CD1c-positive myeloid dendritic cell (primary cell): ENCODE data around the gene UBE3C.
"Not testable (repeated sequence)": the region's sequence is repeated elsewhere in the genome, so short reads cannot be mapped to it uniquely, and the experiment has no call there.

ENCODE experiments used
- DNase-seq: peaks from one replicate; pipeline ENCODE4 v3.0.0-alpha.2; 2016; ENCODE audit errors: extremely low spot score

UBE3C gene

DNA sequence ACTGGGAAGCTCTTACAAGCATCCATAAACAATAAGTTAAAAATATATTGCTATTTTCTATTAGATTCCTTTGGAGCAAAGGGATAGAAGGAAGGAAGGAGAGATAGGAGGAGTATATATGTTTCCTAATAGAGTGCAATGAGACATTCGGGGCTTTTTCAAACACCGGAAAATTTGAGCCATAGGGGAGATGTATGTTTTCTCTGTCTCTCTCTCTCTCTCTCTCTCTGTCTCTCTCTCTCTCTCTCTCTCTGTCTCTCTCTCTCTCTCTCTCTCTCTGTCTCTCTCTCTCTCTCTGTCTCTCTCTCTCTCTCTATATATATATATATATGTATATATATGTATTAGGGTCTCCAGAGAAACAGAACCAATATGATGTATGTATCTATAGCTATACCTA is 7.9 kb upstream of the UBE3C start:
- not testable (repeated sequence) for DNase-seq

DNA sequence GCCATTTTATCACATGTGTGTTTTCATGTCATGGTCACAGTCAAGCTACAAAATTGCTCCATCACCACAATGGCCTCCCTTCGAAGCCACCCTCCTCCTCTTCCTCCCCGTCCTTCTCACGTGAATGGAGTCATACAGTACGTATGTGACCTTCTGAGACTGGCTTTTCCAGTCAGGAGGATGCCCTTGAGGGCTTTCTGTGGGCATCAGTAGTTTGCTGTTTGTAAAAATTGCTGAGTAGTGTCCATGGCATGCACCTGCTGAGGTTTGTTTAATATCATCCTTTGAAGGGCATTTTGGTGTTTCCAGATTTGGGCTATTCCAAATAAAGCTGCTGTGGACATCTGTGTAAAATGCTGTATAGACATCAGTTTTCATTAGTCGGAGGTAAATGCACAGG is 5.9 kb upstream of the UBE3C start:
- no peak for DNase-seq

DNA sequence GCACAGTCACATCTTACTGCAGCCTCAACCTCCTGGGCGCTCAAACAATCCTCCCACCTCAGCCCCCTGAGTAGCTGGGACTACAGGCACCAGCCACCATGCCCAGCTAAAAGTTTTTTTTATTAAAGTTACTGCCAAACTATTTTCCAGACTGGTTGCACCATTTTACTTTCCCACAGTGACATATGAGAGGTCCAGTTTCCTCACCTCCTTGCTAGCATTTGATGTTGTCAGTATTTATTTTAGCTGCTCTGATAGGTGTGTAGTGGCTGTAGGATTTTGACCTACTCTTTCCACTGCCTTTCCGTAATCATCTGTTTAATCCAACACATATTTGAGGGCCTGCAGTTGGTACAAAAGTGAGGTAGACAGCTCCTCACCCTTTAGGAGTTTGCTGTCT is 5.4 kb upstream of the UBE3C start:
- DNase-seq, result no peak

DNA sequence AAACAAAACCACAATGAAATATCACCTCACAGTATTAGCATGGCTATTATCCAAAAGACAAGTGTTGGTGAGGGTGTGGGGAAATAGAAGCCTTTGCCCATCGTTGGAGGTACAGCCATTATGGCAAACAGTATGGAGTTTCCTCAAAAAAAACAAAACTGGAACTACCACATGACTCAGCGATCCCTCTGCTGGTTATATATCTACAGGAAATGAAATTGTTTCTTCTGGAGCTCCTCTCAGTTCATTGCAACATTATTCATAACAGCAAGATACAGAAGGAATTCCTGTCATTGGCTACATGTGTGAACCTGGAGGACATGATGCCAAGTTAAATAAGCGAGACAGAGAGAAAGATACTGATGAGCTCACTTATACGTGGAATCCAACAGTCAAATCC is 2.4 kb upstream of the UBE3C start:
- peak; percentile 75 for DNase-seq

DNA sequence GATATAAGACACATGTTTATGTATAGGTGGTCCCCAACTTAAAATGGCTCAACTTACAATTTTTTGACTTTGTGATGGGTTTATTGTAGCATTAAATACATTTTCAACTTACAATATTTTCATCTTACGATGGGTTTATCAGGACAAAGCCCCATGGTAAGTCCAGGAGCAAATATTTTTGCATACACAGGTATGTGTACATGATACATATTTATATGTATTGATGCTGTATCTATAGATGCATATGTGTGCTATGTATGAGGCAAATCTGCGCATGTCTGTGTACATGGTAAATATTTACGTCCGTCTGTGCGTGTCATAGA is 664 bp upstream of the UBE3C start:
- no peak for DNase-seq

DNA sequence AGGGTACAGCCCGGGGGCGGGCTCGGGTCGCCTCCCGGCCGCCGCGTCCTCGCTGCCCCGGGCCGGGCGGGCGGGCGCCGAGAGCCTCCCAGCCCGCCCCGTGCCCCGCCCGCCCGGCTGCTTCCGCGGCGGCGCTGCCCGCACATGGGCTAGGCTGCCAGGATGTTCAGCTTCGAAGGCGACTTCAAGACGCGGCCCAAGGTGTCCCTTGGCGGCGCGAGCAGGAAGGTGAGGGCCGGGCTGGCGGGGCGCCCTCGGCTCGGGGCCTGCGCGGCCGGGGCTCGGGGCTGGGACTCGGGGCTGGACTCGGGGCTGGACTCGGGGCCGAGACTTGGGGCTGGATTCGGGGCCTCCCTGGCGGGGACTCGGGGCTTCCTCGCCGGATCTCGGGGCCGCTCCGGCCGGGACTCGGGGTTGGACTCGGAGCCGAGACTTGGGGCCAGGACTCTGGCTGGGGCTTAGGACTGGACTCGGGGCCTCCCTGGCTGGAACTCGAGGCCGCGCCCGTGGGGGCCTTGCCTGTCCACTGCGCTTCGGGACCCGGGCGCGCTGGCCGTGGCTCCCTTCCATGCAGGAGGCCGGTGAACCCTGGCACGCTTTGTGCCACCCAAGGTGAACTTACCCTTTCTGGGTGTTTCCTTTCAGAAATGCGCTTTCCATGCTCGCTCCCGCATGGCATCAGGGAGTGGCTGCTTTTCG is 534 bp downstream of the UBE3C start:
- DNase-seq, result peak; percentile 79

DNA sequence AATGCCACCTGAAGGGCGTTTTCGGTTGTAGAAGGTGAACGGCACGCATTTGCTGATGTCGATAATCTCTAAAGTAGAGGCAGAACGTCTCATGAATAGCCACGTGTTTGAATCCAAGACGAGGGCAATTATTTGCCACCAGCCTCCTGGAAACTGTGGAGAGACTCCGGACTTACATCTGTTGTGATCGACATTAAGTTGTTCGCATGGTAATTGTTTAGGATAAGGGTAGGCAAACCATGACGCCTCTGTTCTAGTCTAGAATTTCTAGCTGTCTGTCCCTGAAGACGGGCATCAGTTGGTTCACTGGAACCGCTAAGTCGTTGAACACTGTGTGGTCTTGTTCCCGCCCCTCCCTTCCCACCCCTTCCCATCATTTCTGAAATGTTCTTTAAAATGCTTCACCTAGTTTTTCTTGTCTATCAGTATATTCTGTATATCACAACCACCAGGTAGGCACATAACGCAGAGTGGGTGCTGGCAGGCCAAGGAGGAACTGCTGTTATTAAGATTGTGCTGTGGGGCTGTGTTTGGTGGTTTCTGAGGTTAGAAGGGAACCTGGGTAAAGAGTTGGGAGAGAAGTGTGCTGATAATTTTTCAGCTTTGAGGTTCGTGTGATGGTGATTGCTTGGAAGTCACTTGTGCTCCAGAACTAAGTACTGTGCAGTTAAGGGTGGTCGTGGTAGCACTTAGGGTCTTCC is 1.2 kb downstream of the UBE3C start:
- peak; percentile 22 for DNase-seq

DNA sequence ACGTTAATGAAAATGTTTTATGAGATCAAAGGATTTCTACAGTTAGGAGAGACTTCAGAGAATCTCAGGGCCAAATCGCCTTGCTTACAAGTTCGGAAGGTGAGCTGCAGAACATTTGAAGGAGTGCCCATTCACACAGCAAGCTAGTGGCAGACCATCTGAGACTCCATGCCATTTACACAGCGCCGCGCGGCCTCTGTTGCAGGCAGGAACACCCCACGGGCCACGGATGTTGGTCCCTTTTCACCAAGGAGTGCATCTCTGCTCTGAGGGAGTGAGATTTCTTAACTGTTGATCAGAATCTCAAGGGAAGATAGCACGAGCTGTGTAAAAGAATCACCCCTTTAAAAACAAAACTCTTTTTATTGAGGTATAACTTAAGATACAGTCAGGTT is 1.8 kb downstream of the UBE3C start:
- no peak for DNase-seq

DNA sequence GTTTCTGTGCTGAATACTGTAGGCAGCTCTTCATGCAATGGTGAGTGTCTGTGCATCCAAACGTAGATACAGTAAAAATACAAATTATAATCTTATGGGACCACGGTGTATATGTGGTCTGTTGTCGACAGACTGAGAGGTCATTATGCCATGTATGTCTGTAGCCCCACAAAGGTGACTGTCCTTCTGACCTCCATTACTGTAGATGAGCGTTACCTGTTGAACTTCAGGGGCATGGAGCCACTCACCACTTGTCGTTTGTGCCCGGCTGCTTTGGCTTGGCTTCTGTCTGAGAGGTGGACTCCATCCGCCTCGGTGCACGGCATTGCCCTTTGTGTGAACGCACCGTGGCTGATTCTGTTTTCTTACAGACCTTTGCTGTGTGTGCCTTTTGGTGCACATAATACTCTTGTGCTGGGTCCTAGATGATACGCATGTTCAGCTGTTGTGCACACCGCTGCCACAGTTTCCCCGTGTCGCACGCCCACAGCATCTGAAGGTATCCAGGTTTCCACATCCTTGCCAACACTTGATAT is 2.9 kb downstream of the UBE3C start:
- DNase-seq, result no peak

DNA sequence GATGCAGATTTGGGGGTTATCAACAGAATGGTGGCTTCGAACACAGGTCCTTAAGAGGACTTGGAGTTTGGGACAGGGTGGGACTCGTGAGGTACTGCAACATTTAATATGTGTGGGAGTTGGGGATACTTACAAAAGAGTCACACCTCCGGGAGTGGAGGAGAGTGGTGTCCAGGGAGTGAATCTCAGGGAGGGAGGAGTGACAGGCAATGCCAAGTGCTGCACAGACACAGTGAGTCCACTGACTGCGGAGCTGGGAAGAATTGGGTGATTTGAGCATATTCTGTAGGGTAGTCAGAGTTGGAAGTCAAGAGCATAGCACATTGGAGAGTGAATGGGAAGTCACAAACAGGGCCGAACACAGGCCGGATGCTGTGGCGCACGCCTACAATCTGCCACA is 5.1 kb downstream of the UBE3C start:
- DNase-seq, result no peak

DNA sequence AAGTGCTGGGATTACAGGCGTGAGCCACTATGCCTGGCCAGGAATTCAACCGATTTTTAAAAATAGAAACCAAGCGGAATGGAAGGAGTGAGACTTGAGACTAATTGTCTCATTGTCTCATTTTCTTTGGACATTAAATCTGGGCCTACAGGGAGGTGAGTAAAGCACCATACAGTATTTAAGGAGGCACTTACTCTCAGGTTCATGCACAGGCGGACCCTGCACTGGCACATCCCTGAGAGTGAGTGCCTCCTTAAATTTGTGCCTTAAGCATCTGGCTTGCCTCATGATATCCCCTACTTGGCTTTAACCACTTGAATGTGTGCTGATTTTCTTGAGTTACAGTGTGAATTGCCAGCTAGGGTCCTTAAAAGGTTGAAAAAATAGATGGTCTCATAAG is 10.6 kb downstream of the UBE3C start:
- no peak for DNase-seq

DNA sequence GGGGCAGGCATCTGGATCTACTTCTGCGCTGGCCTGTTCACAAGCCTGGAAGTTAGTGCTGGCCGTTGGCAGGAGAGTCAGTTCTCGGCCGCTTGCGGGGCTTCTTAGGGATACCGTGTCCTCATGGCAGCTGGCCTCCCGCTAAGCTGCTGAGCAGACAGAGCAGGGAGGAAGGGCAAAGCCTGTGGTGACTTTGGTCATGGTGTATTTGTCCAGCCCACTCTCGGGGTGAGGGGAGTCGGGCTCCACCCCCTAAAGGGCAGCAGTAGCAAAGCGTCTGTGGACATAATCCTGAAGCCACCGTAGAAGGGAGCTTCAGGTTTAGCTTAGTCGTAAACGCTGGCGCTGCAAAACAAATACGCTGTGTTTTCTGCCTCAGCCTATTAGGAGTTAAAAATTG is 12.2 kb downstream of the UBE3C start:
- no peak for DNase-seq

DNA sequence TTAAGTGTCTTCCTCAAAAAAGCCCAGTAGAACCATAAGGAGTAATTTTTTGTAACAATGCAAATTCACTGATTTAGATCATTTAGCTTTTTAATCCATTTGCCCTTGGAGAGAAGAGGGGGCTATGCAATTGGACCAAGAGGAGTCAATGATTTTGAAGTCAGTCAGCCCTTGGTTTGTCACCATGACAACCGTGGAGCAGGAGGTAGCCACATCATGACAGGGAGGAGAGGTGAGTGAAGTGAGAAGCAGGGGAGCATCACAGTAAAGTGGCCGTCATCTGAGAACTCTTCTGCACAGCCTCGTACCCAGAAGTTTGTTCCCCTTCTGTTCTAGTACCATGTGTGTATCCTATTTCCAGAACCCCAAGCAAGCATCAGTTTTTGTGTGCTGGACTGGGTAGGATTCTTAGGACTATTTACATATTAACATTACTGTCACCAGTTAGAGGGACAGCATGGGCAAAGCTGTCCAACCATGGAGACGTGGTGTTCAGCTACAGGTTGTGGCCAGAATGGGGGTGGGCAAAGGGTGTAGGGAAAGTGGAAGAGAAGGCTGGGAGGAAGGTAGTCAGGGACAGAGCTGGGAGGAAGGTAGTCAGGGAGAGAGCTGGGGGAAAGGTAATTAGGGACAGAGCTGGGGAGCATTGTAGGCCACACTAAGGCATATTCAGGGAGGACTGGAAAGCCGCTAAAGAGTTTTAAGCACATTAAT is 13.1 kb downstream of the UBE3C start:
- no peak for DNase-seq

DNA sequence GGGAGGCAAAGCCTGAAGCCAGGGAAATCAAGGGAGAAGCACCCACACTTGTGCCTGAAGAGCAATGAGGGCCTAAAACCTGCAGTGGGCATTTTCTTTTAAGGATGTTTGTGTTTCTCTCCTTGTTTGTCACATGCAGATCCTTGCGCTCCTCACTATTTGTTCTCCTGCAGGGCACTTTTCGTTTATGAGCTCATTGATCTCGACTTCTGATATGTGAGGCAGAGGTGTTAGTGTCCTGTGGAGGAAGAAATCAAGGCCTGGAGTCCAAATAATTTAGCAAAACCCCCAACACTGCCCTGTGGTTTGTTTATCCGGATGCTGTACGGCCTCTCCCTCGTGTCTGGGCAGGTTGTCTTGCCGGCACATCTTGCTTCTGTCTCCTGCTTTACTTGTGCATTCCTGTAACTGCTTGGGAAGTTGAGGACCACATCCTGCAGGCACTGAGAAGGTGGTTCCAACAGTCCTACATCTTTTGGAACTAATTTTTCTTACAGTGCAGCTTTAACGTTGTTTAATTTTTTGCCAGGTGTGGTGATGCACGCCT is 13.7 kb downstream of the UBE3C start:
- no peak for DNase-seq

DNA sequence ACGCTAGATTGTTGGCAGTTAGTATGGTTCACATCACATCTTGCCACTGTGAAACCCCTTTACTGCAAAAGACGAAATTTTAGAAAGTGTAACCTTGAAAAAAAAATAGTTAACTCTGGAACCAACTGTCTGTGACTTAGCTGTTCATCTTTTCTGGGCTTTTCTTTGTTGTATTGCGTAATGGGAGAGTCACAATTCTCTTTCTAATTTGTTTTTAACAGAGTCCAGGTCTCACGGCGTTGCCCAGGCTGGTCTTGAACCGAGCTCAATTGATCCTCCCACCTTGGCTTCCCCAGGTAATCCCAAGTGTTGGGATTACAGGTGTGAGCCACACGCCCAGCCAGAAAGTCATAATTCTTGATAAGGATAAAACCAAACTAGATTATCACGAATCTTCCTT is 14.5 kb downstream of the UBE3C start:
- no peak for DNase-seq

DNA sequence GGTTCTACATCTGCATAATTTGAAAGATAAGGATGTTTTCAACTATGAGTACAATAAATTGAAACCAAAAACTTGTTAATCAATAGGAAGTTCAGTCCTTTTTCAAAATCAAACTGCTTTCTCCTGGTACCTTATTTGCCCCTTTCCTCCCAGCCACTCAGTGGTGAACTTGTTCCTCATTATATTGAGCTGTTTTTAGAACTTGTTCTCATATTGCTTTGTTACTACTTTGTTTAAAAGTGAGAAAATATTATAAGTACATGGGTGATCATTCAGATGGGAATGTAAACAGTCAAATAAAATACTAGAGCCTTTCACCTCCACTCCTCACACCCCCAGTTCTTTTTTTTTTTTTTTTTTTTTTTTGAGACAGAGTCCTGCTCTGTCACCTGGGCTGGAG is 17.2 kb downstream of the UBE3C start:
- no peak for DNase-seq

DNA sequence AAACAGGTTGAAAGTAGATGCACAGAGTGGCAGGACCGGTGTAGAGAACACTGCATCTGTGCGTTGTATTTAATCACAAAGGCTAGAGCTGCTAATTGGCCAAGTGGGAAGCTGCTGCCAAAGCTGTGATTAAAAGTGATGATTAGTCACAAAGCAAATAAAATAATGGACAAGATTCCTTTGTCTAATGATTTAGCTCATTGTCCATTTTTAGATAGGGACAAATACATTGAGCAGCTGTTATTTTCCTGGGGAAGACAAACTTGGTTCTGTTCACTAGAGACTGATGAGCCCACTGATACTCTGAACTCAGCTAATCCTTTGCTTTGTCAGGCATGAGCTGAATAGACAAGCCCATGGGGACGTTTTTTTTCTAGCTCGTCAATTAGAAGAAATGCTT is 19.7 kb downstream of the UBE3C start:
- no peak for DNase-seq

DNA sequence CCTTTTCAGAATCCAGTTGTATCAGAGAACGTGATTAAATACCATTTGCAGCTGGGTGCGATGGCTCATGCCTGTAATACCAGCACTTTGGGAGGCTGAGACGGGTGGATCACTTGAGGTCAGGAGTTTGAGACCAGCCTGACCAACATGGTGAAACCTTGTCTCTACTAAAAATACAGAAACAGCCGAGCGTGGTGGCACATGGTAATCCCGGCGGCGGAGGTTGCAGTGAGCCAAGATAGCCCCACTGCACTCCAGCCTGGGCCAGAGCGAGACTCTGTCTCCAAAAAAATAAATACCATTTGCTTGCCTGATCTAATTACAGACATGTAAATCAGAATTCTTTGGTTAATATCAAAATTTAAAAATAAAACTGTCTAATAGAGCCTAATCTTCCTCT is 20.8 kb downstream of the UBE3C start:
- DNase-seq, result not testable (repeated sequence)

DNA sequence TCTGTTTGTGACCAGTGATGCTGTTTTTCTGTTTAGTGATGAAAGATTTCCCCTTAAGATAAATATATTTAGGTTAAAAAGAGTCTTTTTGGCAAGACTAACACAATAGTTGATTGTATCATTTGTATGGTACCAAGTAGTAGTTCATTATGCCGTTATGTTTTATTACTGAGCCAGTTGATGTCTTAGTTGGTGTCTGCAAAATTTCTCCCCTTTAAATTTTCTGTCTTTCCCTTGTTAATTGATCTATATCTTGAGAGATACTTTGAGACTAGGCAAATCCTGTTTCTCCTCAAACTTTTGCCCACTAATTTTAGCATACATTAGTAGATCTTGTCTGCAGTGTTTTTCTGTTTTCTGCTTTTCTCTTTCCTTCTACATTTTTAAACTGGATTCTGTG is 21.7 kb downstream of the UBE3C start:
- DNase-seq, result no peak

DNA sequence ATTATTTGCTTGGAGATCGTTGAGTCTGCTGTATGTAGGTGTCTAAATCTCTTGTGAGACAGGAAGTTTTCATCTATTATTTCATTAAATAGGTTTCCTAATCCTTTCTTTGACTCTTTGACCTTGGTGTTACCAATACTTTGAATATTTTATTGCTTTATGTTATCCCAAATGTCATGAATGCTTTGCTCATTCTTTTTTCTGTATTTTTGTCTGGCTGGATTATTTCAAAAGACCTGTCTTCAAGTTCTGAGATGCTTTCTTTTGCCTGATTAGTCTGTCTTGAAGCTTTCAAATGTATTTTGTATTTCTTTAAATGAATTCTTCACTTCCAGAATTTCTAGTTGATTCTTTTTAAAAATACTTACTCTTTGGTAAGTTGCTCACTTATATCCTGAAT is 27.3 kb downstream of the UBE3C start:
- DNase-seq, result no peak

DNA sequence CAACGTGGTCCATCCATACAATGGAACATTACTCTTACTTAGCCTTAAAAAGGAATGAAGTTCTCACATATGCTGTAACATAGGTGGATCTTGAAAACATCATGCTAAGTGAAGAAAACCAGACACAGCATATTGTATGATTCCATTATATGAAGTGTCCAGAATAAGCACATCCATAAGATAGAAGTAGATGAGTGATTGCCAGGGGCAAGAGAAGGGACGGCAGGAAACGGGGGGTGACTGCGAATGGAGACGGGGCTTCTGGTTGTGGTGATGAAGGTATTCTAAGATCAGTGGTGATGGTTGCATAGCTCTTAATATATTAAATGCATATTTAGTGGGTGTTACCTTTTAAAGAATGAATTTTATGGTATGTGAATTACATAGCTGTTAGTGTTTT is 29.8 kb downstream of the UBE3C start:
- DNase-seq, result no peak

DNA sequence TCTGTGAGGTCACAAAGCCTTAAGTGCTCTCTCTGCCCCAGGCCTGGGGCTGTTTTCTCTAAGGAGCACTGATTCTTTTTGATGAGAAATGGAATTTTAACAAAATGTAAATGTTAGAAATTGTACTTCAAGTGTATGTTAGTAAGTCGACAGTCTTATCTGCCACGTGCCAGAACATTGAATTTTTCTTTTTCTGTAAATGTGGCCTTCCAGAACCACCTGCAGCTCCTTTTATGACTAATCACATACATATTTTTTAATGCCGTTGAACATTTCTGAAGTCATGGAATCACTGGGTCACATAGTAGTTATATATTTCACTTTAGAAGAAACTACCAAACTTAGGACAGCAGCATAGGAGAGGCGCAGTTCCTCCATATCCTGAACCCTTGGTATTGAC is 38.0 kb downstream of the UBE3C start:
- no peak for DNase-seq
